HCT116 (cell line): ENCODE results near the gene RAB4A. TPM values are rescaled to one million over a fixed set of nuclear protein-coding genes. Genes with fewer than 3 reads are reported as not detected.

ENCODE experiments used
- ATAC-seq: fragments of 200-7000 bp; cut with Tn5 transposase; 2 replicates; pipeline ENCODE4 v1.9.1; 2020; ENCODE audit warnings: mild to moderate bottlenecking, moderate library complexity
- BruUV-seq: library from RNA; stranded (reverse); fragments of 400-500 nt; replicated peaks from 2 replicates; lab custom pipeline; 2021; lab: Mats Ljungman, UMichigan
- CTCF ChIA-PET: fragments of 300-600 bp; sonication (Branson Sonifier 250); formaldehyde crosslinking; loops from one replicate; lab custom pipeline; 2021; ENCODE audit warnings: antibody characterized with exemption; lab: Charles Lee
- POLR2A ChIA-PET: fragments of 300-600, 350-600 bp; sonication (Branson Sonifier 250); formaldehyde crosslinking; loops from one replicate; lab custom pipeline; 2021; ENCODE audit warnings: antibody characterized with exemption; lab: Charles Lee
- RAD21 ChIA-PET, 2 experiments: fragments of 300-600 bp; sonication (Branson Sonifier 250); formaldehyde crosslinking; loops; one replicate each; lab custom pipeline; 2023; ENCODE audit warnings: low total read pairs in 2 of 2; ENCODE audit not compliant: uncharacterized antibody in 2 of 2, unreplicated experiment in 2 of 2, low non-redundant PET in 1 of 2; lab: Charles Lee
- DNase-seq: peaks from one replicate; pipeline ENCODE4 v3.0.0-alpha.2; 2010; ENCODE audit warnings: low read depth, low spot score
- H2AFZ ChIP-seq: fragments of 200-600 bp; shearing (Covaris generic), sonication (generic); 2 replicates; pipeline ENCODE4 v1.6.1; 2017; ENCODE audit warnings: low read depth, mixed run types, mixed read lengths, antibody characterized with exemption, low read length; ENCODE audit not compliant: poor library complexity, severe bottlenecking
- H3K27ac ChIP-seq: 2 replicates; pipeline ENCODE4 v1.5.1; 2012; ENCODE audit warnings: low read depth, low read length
- H3K27me3 ChIP-seq: fragments of 200-600 bp; sonication (generic); 2 replicates; pipeline ENCODE4 v1.6.1; 2016; ENCODE audit warnings: mixed run types, low read length, mixed read lengths; ENCODE audit not compliant: insufficient read depth
- H3K36me3 ChIP-seq, 2 experiments: fragments of 200-500 bp in 1 of 2; fragments of 200-600 bp in 1 of 2; sonication (Bioruptor generic) in 1 of 2; sonication (generic) in 1 of 2; 2 replicates each; pipeline versions ENCODE4 v1.5.1 to v1.6.1; 2014 to 2016; ENCODE audit warnings: low read length in 2 of 2, inconsistent platforms in 1 of 2, mixed read lengths in 1 of 2, mixed run types in 1 of 2; ENCODE audit not compliant: insufficient read depth in 2 of 2, control insufficient read depth in 1 of 2
- H3K4me1 ChIP-seq, 2 experiments: fragments of 200-600 bp in 1 of 2; sonication (generic) in 1 of 2; 2 replicates each; pipeline versions ENCODE4 v1.5.1 to v1.6.1; 2012 to 2017; ENCODE audit warnings: low read length in 2 of 2, inconsistent platforms in 1 of 2, mild to moderate bottlenecking in 1 of 2, mixed read lengths in 1 of 2, mixed run types in 1 of 2, moderate library complexity in 1 of 2; ENCODE audit not compliant: insufficient read depth in 2 of 2, control insufficient read depth in 1 of 2
- H3K4me2 ChIP-seq: fragments of 200-600 bp; sonication (generic); 2 replicates; pipeline ENCODE4 v1.6.1; 2017; ENCODE audit warnings: mixed run types, low read length, mixed read lengths
- H3K4me3 ChIP-seq, 2 experiments: fragments of 200-600 bp in 1 of 2; sonication (generic) in 1 of 2; replicated peaks in 1 of 2; 2 replicates each; pipeline ENCODE4 v1.5.1; 2011 to 2016; ENCODE audit warnings: low read length in 2 of 2, control low read depth in 1 of 2, low read depth in 1 of 2, mild to moderate bottlenecking in 1 of 2, mixed read lengths in 1 of 2, mixed run types in 1 of 2
- H3K79me2 ChIP-seq: fragments of 200-600 bp; sonication (generic); 2 replicates; pipeline ENCODE4 v1.6.1; 2017; ENCODE audit warnings: mild to moderate bottlenecking, mixed run types, low read length, moderate library complexity, mixed read lengths; ENCODE audit not compliant: insufficient read depth
- H3K9ac ChIP-seq: fragments of 200-600 bp; sonication (generic); 2 replicates; pipeline ENCODE4 v1.6.1; 2016; ENCODE audit warnings: low read length, mixed read lengths
- H3K9me2 ChIP-seq: fragments of 200-600 bp; sonication (generic), shearing (Covaris generic); 2 replicates; pipeline ENCODE4 v1.6.1; 2017; ENCODE audit warnings: mixed run types, mild to moderate bottlenecking, moderate library complexity; ENCODE audit not compliant: insufficient read depth
- H3K9me3 ChIP-seq, 2 experiments: fragments of 200-500 bp in 1 of 2; fragments of 200-600 bp in 1 of 2; sonication (Bioruptor generic) in 1 of 2; sonication (generic) in 1 of 2; 2 replicates each; pipeline ENCODE4 v1.6.1; 2014 to 2017; ENCODE audit warnings: low read length in 2 of 2, mixed read lengths in 2 of 2, inconsistent platforms in 1 of 2, low read depth in 1 of 2, mild to moderate bottlenecking in 1 of 2, mixed run types in 1 of 2, moderate library complexity in 1 of 2; ENCODE audit not compliant: control insufficient read depth in 1 of 2, insufficient read depth in 1 of 2
- H4K20me1 ChIP-seq: fragments of 200-600 bp; sonication (generic), shearing (Covaris generic); 2 replicates; pipeline ENCODE4 v1.6.1; 2017; ENCODE audit warnings: mixed run types, mild to moderate bottlenecking, moderate library complexity; ENCODE audit not compliant: insufficient read depth
- CBX3 ChIP-seq: IDR thresholded peaks from 2 replicates; pipeline ENCODE4 v1.6.1; 2012; ENCODE audit warnings: low read depth
- CEBPB ChIP-seq: IDR thresholded peaks from 2 replicates; pipeline ENCODE4 v1.6.1; 2012; ENCODE audit warnings: low read depth
- CTCF ChIP-seq, 3 experiments: fragments of 200-600 bp in 1 of 3; sonication (generic) in 1 of 3; IDR thresholded peaks in 2 of 3; conservative IDR thresholded peaks in 1 of 3; 2 replicates each; pipeline ENCODE4 v1.5.1; 2012 to 2017; ENCODE audit warnings: low read depth in 2 of 3, low read length in 2 of 3, antibody characterized with exemption in 1 of 3, borderline replicate concordance in 1 of 3, control low read depth in 1 of 3, mild to moderate bottlenecking in 1 of 3, mixed read lengths in 1 of 3, mixed run types in 1 of 3, moderate library complexity in 1 of 3; ENCODE audit not compliant: insufficient read depth in 1 of 3
- EGR1 ChIP-seq: IDR thresholded peaks from 2 replicates; pipeline ENCODE4 v1.6.1; 2012; ENCODE audit warnings: low read depth
- ELF1 ChIP-seq: IDR thresholded peaks from 2 replicates; pipeline ENCODE4 v1.6.1; 2012; ENCODE audit warnings: low read depth, borderline replicate concordance
- FOSL1 ChIP-seq: IDR thresholded peaks from 2 replicates; pipeline ENCODE4 v1.6.1; 2012; ENCODE audit warnings: low read depth
- JUND ChIP-seq: IDR thresholded peaks from 2 replicates; pipeline ENCODE4 v1.6.1; 2012
- POLR2A ChIP-seq: IDR thresholded peaks from 2 replicates; pipeline ENCODE4 v1.7.0; 2011; ENCODE audit warnings: borderline replicate concordance; ENCODE audit not compliant: insufficient read depth, insufficient read length; ENCODE audit errors: extremely low read depth
- RAD21 ChIP-seq: IDR thresholded peaks from 2 replicates; pipeline ENCODE4 v1.6.1; 2012; ENCODE audit warnings: low read depth, mild to moderate bottlenecking
- SIN3A ChIP-seq: IDR thresholded peaks from 2 replicates; pipeline ENCODE4 v1.6.1; 2012; ENCODE audit warnings: low read depth
- SP1 ChIP-seq: IDR thresholded peaks from 2 replicates; pipeline ENCODE4 v1.6.1; 2012; ENCODE audit warnings: low read depth
- YY1 ChIP-seq: IDR thresholded peaks from 2 replicates; pipeline ENCODE4 v1.6.1; 2011; ENCODE audit warnings: low read length, low read depth, moderate library complexity, mild to moderate bottlenecking; ENCODE audit not compliant: insufficient replicate concordance; ENCODE audit errors: extremely low read depth
- intact Hi-C: fragments of 100-400 bp; cut with micrococcal nuclease; formaldehyde crosslinking; loops from 2 replicates; pipeline ENCODE4 v1.10.0; 2022
- total RNA-seq: library from RNA; stranded (reverse); gene quantifications from one replicate; pipeline ENCODE4 v1.2.1, GENCODE V29; 2021; ENCODE audit not compliant: unreplicated experiment
- TF ChIP-seq, protein P1 (sequence below): IDR thresholded peaks from 2 replicates; pipeline ENCODE4 v1.6.1; 2012
- TF ChIP-seq, protein P2 (sequence below): IDR thresholded peaks from 2 replicates; pipeline ENCODE4 v1.6.1; 2012

Gene RAB4A
- total RNA-seq, 1 experiment from 2014 or later = 101 TPM

GRCh38 chr1:229253151-229253974 is 17.5 kb upstream of the RAB4A start:
- Histone ChIP-seq H3K36me3 (no peaks in the 10 kb centered on the region), H2AFZ (peak overlapping the region; percentile 95), H3K9ac (0 out of 2 replicates have a peak overlapping the region, but pooled peaks have one; percentile 12), H3K4me1 (peaks cover 17 to 18% of the 10 kb centered on the region in 2 experiments), H3K27ac (peak overlapping the region; percentile 12; the same call in 1 of the 2 replicates), H4K20me1 (no peaks in the 10 kb centered on the region), H3K9me3 (no peaks in the 10 kb centered on the region), H3K27me3 (no peaks in the 10 kb centered on the region), H3K4me3 (peak overlapping the region; percentile 11 to 16; a peak in 3 of 4 replicates), H3K4me2 (peak overlapping the region; percentile 66), H3K79me2 (no peaks in the 10 kb centered on the region), H3K9me2 (no peaks in the 10 kb centered on the region)
- DNase-seq (no peak), ATAC-seq (peak; percentile 72)
- 0 out of 2 replicates have a peak, but pooled peaks have one; percentile 4 for TF ChIP-seq CBX3
- TF ChIP-seq CEBPB = peak; percentile 42; the same call in 1 of the 2 replicates
- TF ChIP-seq YY1 = no peak
- TF ChIP-seq JUND = peak; percentile 53
- TF ChIP-seq SP1 = peak; percentile 32
- POLR2A ChIA-PET = no interaction called here
- RAD21 ChIA-PET = interaction anchor here in 1 of 2 experiments (2.0 kb wide), 1 partner anchor 590 kb away, joined by 5 read pairs; no protein-coding TSS in a partner anchor
- CTCF ChIA-PET = interaction anchor here (1.7 to 3.2 kb wide), 4 partner anchors 14 to 589 kb away, joined by 7 to 38 read pairs (median 34); no protein-coding TSS in a partner anchor
- BruUV-seq = no TSS peak
- intact Hi-C loops = loop anchor here (10.0 kb wide), 3 partner anchors 201 to 519 kb away; partner anchors contain the start of genes RHOU, TAF5L and URB2

DNA sequence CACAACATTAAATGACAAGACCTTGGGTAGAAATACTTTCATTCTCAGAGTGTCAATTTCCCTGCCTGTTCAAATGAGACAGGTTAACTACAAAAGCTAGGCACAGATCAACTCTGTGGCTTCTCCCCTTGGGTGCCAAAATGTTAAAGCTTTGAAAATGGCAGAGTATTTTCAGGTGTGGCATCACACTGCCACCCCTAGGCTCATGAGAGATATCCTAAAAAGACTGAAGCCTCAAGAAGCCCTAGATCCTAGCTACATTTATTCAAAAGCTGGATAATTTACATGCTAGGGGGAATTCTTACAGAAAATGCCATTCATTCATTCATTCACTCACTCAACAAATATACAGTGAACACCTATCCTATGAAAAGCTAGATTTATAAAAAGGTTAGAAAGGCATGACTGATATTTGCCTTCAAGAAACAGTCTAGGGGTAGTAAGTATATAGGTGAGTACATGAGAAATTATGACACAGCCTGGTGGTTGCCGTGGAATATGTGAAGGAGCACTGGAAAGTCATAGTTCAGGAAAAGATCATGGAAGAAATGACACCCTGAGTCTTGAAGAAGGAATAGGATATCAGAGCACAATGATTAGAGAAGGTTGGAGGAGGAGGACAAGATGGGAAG is 15.9 kb upstream of the RAB4A start:
- Histone ChIP-seq H3K27me3 (no peaks in the 10 kb centered on the region), H3K9me3 (no peaks in the 10 kb centered on the region)
- TF ChIP-seq POLR2A (no peak), EGR1 (no peak), SIN3A (no peak), ELF1 (no peak), FOSL1 (no peak), RAD21 (peak; percentile 80), CTCF (IDR thresholded peaks at IDR 0.05 in 2 of 3, conservative IDR thresholded peaks at IDR 0.05 in 1 of 3; ENCODE audit: borderline replicate concordance in 1 of 3, insufficient read depth in 1 of 3, low read depth in 2 of 3, low read length in 2 of 3) (peak; percentile 34 to 62 (median 42); a peak in 5 of 6 replicates)
- TF ChIP-seq, protein P1, sequence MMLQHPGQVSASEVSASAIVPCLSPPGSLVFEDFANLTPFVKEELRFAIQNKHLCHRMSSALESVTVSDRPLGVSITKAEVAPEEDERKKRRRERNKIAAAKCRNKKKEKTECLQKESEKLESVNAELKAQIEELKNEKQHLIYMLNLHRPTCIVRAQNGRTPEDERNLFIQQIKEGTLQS = no peak
- TF ChIP-seq, protein P2, sequence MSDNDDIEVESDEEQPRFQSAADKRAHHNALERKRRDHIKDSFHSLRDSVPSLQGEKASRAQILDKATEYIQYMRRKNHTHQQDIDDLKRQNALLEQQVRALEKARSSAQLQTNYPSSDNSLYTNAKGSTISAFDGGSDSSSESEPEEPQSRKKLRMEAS = no peak
- TF ChIP-seq, all 23 proteins: peak for 2
- no peak overlapping the region for H2AFZ ChIP-seq
- intact Hi-C loops = loop anchor here (1.0 to 10.0 kb wide), 5 partner anchors 200 to 591 kb away; partner anchors contain the start of genes RHOU, TAF5L and URB2
- peaks cover 21 to 22% of the 10 kb centered on the region in 2 experiments for H3K4me1 ChIP-seq
- RAD21 ChIA-PET = interaction anchor here (0.6 to 2.0 kb wide), 7 partner anchors 15 to 742 kb away, joined by 3 to 12 read pairs (median 4); no protein-coding TSS in a partner anchor
- H3K4me2 ChIP-seq = no peak overlapping the region
- POLR2A ChIA-PET = interaction anchor here (0.8 to 1.2 kb wide), 2 partner anchors 591 to 798 kb away, joined by 3 to 4 read pairs; a partner anchor contains a TSS
- no peak overlapping the region for H3K27ac ChIP-seq
- BruUV-seq = no TSS peak
- no peak overlapping the region for H3K9ac ChIP-seq
- CTCF ChIA-PET = interaction anchor here (0.9 to 3.2 kb wide), 12 partner anchors 16 to 591 kb away, joined by 3 to 38 read pairs (median 8); partner anchors contain the start of genes ABCB10 and RAB4A
- H3K4me3 ChIP-seq = no peak overlapping the region
- H3K9me2 ChIP-seq = no peaks in the 10 kb centered on the region
- DNase-seq (no peak), ATAC-seq (peak; percentile 44; the same call in 1 of the 2 replicates)
- no peaks in the 10 kb centered on the region for H4K20me1 ChIP-seq
- H3K79me2 ChIP-seq = no peaks in the 10 kb centered on the region
- H3K36me3 ChIP-seq = no peaks in the 10 kb centered on the region
